HG03196 (cell line): Measurements from ENCODE around the gene MYPOP.

Experiments
- ATAC-seq: cut with Tn5 transposase; IDR thresholded peaks from one replicate; pipeline ENCODE4 v1.9.1; 2021; ENCODE audit not compliant: unreplicated experiment

MYPOP gene, protein sequence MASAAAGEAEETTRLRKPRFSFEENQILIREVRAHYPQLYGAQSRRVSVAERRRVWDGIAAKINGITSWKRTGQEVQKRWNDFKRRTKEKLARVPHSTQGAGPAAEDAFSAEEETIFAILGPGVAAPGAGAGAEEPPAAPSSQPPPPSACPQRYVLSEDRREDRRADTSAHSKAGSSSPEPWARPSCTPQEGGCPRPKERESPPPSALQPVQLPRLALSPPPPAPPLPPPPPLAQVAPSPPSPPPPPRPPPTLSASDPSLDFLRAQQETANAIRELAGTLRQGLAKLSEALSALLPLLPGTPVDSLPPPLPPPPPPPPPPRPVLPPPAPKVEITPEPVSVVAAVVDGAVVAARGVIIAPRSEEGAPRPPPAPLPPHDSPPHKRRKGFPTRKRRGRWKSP

DNA sequence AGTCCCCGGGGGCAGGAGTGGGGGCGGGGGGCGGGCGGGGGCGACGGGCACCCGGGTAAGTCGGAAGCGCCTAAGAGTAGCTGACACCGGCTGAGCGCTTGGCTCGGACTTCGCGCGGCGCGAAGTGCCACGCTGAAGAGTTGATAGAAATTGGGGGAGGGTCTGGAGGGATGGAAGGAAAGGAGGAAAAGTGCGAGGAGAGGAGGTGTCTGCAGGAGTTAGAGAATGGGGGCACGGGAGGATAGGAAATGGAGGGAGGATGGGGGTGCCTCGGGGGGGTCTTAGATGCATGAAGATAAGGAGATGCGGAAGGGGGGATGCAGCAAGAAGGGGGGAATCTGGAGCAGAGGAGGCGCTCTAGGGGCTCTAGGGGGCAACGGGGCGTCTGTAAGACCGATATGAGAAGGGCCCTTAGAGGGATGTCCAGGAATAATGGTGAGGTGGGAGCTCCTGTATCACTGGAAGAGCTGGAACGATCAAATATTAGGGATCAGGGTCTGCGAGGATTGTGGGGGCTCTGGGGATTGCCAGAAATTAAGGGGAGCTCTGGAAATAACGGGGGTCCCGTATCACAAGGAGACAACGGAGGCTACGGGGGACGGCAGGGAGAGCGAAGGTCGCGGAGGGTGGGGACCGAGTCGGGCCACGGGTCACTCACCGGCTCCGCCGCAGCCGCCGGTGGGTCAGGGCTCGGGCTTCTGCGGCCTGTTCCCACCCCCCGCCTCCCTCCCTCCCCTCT, at the start of gene MYPOP:
Gene MYPOP, minus strand, starts transcription at position 702 of the 739 bp plus-strand sequence. CDS start 840 bp downstream, outside the sequence.
- no peak for ATAC-seq

DNA sequence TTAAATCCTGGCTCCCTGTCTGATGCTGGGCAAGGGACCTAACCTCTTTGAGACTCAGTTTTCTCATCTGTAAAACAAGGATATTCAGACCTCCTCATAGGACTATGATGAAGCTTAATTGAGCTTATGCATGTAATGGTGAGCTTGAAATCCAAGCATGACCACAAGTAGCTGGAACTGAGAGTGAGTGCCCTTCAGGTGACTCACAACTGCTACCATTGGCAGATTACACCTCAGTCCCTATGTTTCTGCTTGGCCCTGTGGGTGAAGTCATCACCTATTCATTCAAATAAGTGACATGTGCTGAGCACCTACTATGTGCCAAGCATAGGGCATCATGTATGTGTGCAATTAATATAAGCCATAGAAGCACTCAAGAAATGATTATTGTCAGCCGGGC, 45.5 kb upstream of the MYPOP start:
- ATAC-seq, result no peak

DNA sequence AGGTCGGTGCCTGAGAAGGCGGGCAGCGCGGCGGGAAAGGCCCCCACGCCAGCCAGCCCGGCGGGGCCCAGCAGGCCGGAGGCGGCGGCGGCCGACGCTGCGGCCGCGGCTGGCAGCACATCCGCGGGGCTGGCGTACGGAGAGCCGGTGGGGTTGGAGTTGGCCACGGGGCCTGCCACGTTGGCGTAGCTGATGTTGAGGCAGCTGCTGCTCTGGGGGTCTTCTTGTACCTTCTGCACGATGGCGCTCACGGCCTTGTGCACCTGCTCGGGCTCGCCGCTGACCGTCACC, 38.0 kb upstream of the MYPOP start:
- no peak for ATAC-seq

DNA sequence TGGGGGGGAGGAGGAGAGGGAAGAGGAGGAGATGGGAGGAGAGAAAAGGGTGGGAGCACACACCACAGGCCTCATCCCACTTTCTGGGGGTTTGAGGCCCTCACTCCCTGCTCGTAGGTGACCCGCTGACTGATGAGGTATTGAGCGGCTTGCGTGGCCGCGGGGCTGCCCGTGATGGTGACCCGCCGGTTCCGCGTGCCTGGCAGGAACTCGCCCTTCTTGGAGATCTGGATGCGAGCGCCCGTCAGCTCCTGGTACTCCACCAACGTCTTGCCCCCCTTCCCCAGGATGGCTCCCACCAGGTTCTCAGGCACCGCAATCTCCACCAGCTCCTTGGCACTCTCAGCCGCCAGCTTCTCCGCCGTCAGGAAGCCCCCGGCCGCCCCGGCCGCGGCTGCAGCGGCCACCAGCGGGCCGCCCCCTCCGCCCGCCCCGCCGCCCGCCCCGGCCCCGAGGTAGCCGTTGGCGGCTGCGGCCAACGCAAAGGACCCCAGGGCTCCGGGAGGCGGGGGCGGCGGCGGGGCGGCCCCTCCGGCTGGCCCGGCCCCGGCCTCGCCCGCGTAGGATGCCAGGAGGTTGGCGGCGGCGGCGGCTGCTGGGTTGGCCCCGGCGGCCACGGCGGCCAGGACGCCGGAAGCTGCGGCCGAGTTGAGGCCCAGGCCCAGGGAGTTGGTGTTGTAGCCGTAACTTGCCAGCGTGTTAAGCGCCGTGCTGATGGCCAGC, 37.5 kb upstream of the MYPOP start:
- ATAC-seq, result no peak

DNA sequence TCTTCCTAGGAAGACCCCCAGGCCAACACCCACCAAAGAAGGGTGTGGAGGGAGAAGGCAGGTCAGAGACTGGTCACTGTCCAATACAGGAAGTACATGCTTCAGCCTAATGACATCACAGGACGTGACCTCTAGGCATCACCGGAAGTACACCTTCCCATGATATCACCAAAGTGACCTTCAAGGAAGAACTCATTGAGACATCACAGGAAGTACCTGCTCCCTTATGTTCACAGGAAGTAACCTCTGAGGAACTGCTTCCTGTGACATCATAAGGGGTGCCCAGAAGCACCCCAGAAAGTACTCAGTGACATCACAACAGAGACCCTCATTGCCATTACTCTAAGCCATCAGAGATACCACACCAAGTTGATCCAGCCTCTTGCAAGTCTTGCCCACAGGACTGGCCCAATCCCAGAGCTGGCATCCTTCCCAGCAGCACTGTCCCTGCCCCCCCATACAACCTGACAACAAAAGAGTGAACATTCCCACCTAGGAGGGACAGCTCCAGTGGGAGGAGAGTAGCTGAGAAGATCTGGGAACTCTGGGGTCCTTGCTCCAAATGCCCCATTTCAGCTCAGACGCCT, 36.4 kb upstream of the MYPOP start:
- no peak for ATAC-seq

DNA sequence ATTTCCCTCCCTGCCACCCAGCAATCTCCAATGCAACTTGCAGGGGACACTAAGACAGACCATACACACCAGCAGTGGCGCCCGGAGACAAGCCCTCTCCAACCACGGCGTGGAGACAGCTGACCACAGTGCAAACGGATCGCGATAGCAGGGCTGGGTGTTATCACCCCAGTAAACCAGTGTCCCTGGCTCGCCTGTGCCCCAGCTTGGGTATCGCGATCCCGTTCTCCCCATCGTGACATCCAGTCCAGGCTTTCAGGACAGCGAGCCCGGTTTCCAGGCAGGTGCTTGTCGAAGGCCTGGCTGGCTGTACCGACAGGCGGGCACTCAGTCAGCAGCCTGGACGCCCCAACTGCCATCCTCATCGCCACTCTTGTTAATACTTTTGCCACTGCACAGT, 32.9 kb upstream of the MYPOP start:
- ATAC-seq, result no peak

DNA sequence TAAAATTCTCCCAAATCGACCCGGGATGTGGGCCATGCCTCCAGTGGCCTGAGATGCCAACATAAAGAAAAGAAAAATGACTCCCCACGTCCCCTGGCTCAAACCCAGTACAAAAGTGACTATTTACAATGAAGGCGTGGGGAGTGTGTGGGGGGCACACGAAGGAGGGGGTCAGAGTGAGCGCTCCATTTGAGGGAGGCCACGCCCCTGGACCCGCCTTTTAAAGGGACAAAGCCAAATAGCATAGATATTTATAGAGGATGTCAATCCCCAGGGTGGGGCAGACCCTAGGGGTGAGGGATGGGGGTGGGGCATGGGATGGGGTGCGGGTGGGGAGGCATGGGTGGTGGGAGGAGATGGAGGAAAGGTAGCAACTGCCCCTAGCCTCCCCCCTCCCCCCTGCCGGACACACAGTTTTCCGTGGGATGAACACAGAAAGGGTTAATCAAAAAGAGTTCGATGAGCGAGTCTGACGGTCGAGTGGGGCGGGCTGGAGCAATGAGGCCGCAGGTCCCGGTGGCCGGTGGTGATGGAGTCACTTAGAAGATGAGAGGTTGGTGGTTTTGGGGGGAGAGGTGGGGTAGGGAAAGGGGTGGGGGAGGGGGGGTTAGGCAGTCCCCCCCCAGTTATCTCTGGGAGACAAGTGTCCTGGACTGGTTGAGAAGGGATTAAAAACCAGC, 32.3 kb upstream of the MYPOP start:
- ATAC-seq, result no peak

DNA sequence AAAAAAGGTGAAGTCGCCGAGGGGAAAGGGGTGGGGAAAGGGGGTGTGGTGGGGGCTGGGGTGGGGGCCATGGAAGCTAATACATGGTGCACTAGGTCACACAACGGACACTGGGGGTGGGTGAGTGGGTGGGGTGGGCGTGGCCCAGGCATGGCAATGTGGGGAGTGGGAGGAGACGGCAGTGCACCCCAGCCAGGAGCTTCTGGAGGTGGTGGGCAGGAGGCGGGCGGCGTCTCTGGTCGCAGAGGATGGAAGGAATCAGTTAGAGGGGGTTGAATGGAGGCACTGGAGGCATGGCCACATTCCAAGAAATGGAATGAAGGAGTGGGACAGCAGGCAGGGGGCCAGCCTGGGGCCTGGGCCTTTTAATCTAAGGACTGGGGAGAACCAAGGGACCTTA, 31.3 kb upstream of the MYPOP start:
- ATAC-seq, result no peak

DNA sequence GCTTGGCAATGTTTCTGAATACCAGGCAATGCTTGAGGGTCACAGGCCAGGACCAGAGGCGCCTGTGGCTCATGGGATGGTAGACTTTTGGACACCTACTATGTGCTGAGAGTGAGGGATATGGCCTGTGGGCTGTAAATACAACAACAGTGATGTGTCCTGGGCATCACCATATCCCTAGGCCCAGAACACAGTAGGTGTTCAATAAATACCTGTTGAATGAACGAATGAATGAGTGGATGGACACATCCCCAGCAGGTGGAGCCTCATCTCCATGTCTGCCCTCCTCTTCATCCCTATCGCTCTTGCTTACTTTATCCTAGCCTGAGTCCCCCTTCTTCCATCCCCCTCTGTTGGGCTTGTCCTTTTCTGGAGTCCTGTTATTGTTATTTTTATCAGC, 28.6 kb upstream of the MYPOP start:
- ATAC-seq, result no peak

DNA sequence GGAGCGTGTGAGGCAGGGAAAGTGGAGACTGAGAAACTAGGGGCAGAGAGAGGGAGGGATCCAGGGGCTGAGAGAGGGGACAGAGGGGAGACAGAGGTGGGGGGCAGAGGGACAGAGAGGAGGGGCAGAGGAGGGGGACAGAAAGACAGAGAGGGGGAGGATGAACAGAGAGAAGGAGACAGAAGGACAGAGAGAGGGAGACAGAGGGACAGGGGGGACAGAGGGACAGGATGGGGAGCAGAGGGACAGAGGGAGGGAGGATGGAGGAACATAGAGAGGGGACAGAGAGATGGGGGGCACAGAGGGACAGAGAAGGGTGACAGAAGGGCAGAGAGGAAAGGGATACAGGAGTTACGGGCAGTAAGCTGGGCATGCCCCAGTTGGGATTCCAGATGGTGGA, 26.8 kb upstream of the MYPOP start:
- no peak for ATAC-seq

DNA sequence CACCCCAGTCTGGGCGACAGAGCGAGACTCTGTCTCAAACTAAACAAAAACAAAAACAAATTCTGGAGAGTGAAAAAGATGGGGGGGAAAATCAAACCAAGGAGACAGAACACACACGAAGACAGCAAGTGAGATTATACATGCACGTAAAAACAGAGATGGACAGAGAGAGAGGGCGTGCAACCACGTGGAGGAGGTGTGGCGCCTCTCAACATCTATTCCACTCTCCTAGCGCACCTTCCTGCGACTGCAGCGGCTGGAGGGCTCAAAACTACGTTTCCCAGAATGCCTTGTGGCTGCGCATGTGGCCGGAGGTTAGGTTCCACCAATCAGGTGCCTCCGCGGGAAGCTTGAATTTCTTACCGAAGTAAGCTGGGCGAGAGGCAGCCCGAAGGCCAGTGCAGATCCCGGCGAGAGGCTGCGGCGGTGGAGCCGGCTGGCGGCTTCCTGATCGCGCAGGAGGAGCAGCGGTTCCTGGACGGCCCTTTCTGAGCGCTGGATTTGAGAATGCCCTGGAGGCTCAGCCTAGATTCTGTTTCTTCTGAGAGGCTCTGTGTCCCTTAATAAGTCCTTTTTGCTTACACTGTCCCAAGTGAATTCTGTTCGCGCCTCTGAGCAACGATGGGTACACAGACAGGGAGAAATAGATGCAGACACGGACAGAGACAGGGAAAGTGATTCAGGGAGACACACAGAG, 25.3 kb upstream of the MYPOP start:
- ATAC-seq, result peak; percentile 79

DNA sequence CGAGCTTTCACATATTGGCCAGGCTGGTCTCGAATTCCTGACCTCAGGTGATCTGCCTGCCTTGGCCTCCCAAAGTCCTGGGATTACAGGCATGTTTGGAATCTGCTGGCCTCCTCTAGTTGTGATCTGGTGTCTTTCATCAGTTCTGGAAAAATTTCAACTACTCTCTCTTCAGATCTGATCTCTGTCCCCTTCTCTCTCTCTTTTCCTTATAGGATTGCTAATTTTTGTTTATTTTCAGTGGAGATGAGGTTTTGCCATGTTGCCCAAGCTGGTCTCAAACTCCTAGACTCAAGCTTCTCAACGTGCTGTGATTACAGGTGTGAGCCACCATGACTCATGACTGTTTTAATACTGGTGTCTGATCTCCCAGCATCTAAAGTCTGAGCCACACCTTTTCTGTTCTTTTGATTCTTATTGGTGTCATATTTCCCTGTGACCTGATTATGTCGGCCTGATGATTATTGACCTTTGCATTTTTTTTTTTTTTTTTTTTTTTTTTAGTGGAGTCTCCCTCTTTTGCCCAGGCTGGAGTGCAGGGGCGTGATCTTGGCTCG, 22.6 kb upstream of the MYPOP start:
- ATAC-seq, result no peak

DNA sequence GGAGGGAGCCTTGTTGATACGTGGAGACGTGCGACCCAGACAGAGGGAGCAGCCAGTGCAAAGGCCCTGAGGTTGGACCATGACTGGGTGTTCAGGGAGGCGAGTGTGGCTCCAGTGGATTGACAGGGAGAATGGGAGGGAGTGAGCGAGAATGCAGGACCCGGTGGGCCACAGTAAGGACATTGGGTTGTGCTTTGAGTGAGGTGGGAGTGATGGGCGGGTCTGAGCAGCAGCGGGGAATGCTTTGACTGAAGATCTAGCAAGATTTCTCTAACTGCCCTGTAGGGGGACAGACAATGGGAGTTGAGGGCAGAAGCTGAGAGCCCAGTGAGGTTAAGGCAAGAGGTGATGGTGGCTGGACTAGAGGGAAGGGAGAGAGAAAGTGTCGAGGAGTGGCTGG, 19.9 kb upstream of the MYPOP start:
- no peak for ATAC-seq

DNA sequence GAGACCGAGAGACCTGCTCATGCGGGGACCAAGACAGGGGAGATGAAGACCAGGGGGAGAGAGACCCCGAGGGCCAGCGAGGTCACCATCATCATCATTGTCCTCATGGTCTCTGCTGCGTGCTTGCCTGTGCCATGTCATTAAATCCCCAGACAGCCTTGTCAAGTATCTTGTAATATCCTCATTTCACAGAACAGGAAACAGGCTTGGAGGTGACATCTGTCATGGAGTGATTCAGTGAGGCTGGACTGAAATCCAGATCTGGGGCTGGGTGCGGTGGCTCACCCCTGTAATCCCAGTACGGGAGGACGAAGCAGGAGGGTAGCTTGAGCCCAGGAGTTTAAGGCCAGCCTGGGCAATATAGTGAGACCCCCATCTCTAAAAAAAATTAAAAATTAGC, 18.0 kb upstream of the MYPOP start:
- no peak for ATAC-seq

DNA sequence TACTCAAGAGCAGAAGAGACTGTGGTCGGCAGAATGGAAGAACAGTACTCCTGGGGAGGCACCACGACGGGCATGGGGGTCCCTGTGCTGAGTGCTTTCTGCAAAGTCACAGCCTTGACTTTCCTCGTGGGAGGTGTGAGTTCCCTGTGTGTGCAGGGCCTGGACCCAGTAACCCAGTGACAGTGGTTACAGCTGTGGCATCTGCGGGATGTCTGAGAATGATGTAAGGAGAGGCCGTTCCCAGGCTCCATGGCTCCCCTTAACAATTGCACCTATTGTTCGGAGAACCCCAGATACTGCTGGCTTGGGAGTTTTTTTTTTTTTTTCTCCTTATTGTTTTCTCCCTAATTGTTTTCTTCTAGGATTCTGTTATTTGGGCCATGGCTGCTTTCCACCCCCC, 17.3 kb upstream of the MYPOP start:
- ATAC-seq, result no peak

DNA sequence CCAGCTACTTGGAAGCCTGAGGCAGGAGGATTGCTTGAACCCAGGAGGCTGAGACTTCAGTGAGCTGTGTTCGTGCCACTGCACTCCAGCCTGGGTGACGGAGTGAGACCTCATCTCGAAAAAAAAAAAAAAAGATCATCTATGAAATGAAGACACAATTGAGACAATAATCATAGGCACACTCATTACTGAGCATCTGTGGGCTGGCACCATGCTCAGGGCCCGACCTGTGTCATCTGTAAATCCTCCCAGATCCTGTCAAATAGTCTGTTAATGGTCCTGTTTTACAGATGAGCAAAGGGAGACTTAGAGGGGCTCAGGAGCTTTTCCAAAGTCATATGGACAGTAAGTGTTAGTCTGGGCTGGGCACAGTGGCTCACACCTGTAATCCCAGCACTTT, 16.3 kb upstream of the MYPOP start:
- no peak for ATAC-seq

DNA sequence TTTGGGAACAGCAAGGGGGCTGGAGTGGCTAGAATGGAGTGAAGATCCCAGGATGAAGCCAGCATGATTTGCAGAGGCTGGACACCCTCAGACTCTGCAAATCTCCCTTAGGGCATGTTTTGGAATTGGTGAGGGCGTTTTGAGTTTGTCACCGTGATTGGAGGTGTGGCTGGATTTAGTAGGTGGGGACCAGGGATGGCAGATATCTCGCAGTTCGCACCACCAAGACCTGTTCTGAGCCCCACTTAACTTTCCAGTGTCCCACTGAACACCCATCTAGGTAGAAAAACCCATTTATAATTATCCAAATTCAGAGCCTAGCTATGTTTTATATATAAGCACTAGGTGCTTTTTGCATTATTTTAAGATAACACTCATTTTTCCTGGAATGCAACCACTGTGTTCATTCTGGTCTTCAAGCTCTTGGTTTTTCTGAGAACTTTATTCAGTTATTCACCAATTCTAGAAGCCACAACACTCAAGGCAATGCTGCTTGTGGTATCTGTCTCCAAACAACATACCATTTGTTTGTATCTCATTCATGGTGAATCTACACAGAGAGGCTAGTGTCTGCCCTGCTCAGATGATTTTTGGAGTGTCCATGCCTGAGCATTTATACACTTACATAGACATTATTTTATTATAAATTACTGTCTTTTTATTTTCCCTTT, 15.1 kb upstream of the MYPOP start:
- no peak for ATAC-seq

DNA sequence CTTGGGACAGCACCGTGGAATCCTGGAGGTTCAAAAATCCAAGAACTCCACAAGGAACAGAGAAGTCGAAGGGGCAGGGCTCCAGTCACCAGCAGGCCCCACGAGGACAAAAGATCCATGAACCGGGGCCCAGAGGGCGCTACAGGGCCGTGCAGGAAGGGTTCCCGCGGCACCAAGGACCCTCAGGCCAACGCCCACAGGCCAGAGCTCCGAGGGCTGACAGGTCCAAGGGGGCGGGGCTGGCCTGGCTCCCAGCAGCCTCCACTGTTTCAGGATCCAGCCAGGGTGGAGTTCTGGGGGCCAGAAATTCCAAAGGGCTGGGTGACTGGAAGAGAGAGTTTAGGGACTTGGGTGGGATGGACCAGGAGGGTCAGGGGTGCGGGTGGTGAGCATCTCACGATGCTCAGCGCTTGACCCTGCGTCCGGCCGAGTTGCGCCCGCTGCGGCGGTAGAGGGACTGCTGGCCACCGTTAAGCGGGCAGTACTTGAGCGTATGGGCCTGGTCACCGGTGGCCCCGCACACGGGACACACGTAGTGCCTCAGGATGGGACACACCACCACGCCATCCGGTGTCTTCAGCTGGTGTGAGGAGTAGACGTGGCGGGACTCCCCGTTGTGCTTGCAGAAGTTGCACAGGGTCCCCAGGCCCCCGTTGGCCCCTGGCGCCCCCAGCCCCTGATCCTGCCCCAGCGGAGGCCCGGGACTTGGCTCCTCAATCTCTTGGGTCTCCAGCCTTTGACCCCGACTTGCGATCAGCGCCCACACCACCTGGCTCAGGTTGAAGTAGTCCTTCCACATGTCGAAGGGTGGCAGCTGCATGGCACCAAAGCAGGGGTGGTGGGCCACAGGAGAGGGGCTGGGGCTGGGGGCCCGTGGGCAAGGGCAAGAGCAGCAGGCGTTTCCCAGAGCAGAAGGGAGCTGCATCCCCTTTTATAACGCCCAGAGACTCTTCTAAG, 11.7 kb upstream of the MYPOP start, which contains the start of gene NANOS2:
Gene NANOS2, minus strand, starts transcription at position 905 of the 957 bp plus-strand sequence. Its CDS starts 85 bp downstream, at position 820.
- ATAC-seq, result no peak
